Measurements from ENCODE around the gene TSPO2. TPM values are rescaled to one million over a fixed set of nuclear protein-coding genes. Genes with fewer than 3 reads are reported as not detected.
A peak's percentile ranks its signal among the peaks of the same experiment; 100 is the strongest.

TSPO2 gene
- total and polyA plus RNA-seq, 2 of the 8 experiments (the other 6 are each of a cell fraction or from before 2014, with no cell fraction given) = not detected

GRCh38 chr6:40997234-40997957 is 44.9 kb upstream of the TSPO2 start (continued):
- TF ChIP-seq, protein P1, sequence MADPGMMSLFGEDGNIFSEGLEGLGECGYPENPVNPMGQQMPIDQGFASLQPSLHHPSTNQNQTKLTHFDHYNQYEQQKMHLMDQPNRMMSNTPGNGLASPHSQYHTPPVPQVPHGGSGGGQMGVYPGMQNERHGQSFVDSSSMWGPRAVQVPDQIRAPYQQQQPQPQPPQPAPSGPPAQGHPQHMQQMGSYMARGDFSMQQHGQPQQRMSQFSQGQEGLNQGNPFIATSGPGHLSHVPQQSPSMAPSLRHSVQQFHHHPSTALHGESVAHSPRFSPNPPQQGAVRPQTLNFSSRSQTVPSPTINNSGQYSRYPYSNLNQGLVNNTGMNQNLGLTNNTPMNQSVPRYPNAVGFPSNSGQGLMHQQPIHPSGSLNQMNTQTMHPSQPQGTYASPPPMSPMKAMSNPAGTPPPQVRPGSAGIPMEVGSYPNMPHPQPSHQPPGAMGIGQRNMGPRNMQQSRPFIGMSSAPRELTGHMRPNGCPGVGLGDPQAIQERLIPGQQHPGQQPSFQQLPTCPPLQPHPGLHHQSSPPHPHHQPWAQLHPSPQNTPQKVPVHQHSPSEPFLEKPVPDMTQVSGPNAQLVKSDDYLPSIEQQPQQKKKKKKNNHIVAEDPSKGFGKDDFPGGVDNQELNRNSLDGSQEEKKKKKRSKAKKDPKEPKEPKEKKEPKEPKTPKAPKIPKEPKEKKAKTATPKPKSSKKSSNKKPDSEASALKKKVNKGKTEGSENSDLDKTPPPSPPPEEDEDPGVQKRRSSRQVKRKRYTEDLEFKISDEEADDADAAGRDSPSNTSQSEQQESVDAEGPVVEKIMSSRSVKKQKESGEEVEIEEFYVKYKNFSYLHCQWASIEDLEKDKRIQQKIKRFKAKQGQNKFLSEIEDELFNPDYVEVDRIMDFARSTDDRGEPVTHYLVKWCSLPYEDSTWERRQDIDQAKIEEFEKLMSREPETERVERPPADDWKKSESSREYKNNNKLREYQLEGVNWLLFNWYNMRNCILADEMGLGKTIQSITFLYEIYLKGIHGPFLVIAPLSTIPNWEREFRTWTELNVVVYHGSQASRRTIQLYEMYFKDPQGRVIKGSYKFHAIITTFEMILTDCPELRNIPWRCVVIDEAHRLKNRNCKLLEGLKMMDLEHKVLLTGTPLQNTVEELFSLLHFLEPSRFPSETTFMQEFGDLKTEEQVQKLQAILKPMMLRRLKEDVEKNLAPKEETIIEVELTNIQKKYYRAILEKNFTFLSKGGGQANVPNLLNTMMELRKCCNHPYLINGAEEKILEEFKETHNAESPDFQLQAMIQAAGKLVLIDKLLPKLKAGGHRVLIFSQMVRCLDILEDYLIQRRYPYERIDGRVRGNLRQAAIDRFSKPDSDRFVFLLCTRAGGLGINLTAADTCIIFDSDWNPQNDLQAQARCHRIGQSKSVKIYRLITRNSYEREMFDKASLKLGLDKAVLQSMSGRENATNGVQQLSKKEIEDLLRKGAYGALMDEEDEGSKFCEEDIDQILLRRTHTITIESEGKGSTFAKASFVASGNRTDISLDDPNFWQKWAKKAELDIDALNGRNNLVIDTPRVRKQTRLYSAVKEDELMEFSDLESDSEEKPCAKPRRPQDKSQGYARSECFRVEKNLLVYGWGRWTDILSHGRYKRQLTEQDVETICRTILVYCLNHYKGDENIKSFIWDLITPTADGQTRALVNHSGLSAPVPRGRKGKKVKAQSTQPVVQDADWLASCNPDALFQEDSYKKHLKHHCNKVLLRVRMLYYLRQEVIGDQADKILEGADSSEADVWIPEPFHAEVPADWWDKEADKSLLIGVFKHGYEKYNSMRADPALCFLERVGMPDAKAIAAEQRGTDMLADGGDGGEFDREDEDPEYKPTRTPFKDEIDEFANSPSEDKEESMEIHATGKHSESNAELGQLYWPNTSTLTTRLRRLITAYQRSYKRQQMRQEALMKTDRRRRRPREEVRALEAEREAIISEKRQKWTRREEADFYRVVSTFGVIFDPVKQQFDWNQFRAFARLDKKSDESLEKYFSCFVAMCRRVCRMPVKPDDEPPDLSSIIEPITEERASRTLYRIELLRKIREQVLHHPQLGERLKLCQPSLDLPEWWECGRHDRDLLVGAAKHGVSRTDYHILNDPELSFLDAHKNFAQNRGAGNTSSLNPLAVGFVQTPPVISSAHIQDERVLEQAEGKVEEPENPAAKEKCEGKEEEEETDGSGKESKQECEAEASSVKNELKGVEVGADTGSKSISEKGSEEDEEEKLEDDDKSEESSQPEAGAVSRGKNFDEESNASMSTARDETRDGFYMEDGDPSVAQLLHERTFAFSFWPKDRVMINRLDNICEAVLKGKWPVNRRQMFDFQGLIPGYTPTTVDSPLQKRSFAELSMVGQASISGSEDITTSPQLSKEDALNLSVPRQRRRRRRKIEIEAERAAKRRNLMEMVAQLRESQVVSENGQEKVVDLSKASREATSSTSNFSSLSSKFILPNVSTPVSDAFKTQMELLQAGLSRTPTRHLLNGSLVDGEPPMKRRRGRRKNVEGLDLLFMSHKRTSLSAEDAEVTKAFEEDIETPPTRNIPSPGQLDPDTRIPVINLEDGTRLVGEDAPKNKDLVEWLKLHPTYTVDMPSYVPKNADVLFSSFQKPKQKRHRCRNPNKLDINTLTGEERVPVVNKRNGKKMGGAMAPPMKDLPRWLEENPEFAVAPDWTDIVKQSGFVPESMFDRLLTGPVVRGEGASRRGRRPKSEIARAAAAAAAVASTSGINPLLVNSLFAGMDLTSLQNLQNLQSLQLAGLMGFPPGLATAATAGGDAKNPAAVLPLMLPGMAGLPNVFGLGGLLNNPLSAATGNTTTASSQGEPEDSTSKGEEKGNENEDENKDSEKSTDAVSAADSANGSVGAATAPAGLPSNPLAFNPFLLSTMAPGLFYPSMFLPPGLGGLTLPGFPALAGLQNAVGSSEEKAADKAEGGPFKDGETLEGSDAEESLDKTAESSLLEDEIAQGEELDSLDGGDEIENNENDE (IDR thresholded peaks at IDR 0.05; ENCODE audit: insufficient replicate concordance, low read length) = peak; percentile 91
- TF ChIP-seq TEAD4 (IDR thresholded peaks at IDR 0.05; ENCODE audit: low read depth, low read length) (peak; percentile 89), RBBP5 (IDR thresholded peaks at IDR 0.05; ENCODE audit: borderline replicate concordance, low read depth, low read length) (no peak), RXRA (IDR thresholded peaks at IDR 0.05; ENCODE audit: insufficient read depth, low read depth, low read length) (no peak), EZH2 (IDR thresholded peaks at IDR 0.05; ENCODE audit: low read depth, low read length, severe bottlenecking) (no peak), MAX (IDR thresholded peaks at IDR 0.05) (no peak)
- TF ChIP-seq, protein P2, sequence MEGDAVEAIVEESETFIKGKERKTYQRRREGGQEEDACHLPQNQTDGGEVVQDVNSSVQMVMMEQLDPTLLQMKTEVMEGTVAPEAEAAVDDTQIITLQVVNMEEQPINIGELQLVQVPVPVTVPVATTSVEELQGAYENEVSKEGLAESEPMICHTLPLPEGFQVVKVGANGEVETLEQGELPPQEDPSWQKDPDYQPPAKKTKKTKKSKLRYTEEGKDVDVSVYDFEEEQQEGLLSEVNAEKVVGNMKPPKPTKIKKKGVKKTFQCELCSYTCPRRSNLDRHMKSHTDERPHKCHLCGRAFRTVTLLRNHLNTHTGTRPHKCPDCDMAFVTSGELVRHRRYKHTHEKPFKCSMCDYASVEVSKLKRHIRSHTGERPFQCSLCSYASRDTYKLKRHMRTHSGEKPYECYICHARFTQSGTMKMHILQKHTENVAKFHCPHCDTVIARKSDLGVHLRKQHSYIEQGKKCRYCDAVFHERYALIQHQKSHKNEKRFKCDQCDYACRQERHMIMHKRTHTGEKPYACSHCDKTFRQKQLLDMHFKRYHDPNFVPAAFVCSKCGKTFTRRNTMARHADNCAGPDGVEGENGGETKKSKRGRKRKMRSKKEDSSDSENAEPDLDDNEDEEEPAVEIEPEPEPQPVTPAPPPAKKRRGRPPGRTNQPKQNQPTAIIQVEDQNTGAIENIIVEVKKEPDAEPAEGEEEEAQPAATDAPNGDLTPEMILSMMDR (IDR thresholded peaks at IDR 0.05; ENCODE audit: control extremely low read depth in 1 of 3, insufficient read depth in 1 of 3, low read depth in 1 of 3, low read length in 3 of 3) = no peak

Measured in H1 (cell line).